HL-60 (cell line): Measurements from ENCODE around the gene SEL1L.
"Not testable (repeated sequence)": the region's sequence is repeated elsewhere in the genome, so short reads cannot be mapped to it uniquely, and the experiment has no call there.

ENCODE experiments used
- DNase-seq, 2 experiments: peaks; one replicate each; pipeline ENCODE4 v3.0.0-alpha.2; 2010 to 2020; ENCODE audit warnings: low read depth in 1 of 2, low spot score in 1 of 2
- H3K27ac ChIP-seq: fragments of 250-450 bp; sonication (Bioruptor Pico); replicated peaks from 2 replicates; pipeline ENCODE4 v1.5.1; 2020; ENCODE audit warnings: mild to moderate bottlenecking, moderate library complexity
- H3K27me3 ChIP-seq: fragments of 250-450 bp; sonication (Bioruptor Pico); 2 replicates; pipeline ENCODE4 v1.5.1; 2021; ENCODE audit warnings: mild to moderate bottlenecking, moderate library complexity; ENCODE audit not compliant: insufficient read depth, poor library complexity, severe bottlenecking
- H3K4me3 ChIP-seq: replicated peaks from 2 replicates; pipeline ENCODE4 v1.5.1; 2011; ENCODE audit warnings: mild to moderate bottlenecking, control low read depth, low read length; ENCODE audit not compliant: insufficient read depth
- GABPA ChIP-seq: IDR thresholded peaks from 2 replicates; pipeline ENCODE4 v1.6.1; 2012; ENCODE audit warnings: low read depth
- POLR2AphosphoS5 ChIP-seq: IDR thresholded peaks from 2 replicates; pipeline ENCODE4 v1.6.1; 2012; ENCODE audit warnings: low read depth
- SPI1 ChIP-seq: IDR thresholded peaks from 2 replicates; pipeline ENCODE4 v1.6.1; 2012; ENCODE audit warnings: low read depth, mild to moderate bottlenecking, borderline replicate concordance
- TF ChIP-seq, protein P1 (sequence below): IDR thresholded peaks from 2 replicates; pipeline ENCODE4 v1.6.1; 2012; ENCODE audit warnings: low read depth; ENCODE audit not compliant: insufficient replicate concordance
- TF ChIP-seq, protein P2 (sequence below): IDR thresholded peaks from one replicate; pipeline ENCODE4 v1.5.1; 2011; ENCODE audit warnings: low read length, control low read depth, inconsistent platforms; ENCODE audit not compliant: insufficient read depth

The SEL1L gene

DNA sequence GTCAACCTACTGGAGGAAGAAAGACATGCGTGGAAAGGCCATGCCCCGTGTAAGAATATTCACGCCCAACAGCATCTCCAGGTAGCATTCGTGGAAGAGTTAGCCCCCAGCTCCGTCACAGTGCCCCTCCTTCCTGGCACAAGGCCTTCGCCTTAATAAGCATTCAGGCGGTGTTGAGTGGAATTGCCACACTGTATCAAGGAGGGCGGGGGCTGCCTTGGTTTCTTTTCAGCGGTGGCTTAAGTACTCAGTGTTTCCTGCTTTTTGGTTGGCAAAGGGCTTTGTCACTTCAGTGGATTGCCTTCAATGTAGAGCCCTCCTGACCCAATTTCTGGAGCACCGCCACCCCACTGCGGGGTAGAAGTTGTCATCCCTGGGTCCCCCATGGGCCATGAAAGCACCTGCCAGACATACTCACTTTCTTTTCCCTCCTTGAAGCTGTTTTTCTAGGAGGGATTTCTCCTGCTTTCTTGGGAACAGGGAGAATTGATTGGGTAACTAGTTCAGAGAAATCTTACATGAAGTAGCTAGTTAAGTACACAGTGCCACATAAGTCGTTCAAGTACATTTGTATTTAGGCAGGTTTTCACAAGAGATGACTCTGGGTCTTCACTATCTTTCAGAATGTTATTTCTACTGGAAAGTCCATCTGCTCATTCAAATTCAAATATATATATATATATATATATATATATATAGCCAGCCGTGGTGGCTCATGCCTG, 68.0 kb downstream of the SEL1L start:
- no peak overlapping the region for H3K27ac ChIP-seq
- no peaks in the 10 kb centered on the region for H3K27me3 ChIP-seq
- TF ChIP-seq SPI1 (no peak), POLR2AphosphoS5 (no peak)
- TF ChIP-seq, protein P1, sequence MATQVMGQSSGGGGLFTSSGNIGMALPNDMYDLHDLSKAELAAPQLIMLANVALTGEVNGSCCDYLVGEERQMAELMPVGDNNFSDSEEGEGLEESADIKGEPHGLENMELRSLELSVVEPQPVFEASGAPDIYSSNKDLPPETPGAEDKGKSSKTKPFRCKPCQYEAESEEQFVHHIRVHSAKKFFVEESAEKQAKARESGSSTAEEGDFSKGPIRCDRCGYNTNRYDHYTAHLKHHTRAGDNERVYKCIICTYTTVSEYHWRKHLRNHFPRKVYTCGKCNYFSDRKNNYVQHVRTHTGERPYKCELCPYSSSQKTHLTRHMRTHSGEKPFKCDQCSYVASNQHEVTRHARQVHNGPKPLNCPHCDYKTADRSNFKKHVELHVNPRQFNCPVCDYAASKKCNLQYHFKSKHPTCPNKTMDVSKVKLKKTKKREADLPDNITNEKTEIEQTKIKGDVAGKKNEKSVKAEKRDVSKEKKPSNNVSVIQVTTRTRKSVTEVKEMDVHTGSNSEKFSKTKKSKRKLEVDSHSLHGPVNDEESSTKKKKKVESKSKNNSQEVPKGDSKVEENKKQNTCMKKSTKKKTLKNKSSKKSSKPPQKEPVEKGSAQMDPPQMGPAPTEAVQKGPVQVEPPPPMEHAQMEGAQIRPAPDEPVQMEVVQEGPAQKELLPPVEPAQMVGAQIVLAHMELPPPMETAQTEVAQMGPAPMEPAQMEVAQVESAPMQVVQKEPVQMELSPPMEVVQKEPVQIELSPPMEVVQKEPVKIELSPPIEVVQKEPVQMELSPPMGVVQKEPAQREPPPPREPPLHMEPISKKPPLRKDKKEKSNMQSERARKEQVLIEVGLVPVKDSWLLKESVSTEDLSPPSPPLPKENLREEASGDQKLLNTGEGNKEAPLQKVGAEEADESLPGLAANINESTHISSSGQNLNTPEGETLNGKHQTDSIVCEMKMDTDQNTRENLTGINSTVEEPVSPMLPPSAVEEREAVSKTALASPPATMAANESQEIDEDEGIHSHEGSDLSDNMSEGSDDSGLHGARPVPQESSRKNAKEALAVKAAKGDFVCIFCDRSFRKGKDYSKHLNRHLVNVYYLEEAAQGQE, result no peak
- no peak for DNase-seq
- no peak overlapping the region for H3K4me3 ChIP-seq

DNA sequence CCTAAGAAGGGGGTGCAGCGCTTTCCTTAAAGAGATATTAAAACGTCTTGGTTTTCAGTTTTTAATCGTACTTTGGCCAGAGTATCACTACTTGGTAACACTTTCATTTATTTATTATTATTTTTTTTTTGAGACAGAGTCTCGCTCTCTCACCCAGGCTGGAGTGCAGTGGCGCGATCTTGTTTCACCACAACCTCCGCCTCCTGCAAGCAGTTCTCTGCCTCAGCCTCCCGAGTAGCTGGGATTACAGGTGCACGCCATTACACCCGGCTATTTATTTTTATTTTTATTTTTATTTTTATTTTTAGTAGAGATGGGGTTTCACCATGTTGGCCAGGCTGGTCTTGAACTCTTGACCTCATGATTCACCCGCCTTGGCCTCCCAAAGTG, 68.7 kb downstream of the SEL1L start:
- peak overlapping the region; percentile 53 for H3K4me3 ChIP-seq

DNA sequence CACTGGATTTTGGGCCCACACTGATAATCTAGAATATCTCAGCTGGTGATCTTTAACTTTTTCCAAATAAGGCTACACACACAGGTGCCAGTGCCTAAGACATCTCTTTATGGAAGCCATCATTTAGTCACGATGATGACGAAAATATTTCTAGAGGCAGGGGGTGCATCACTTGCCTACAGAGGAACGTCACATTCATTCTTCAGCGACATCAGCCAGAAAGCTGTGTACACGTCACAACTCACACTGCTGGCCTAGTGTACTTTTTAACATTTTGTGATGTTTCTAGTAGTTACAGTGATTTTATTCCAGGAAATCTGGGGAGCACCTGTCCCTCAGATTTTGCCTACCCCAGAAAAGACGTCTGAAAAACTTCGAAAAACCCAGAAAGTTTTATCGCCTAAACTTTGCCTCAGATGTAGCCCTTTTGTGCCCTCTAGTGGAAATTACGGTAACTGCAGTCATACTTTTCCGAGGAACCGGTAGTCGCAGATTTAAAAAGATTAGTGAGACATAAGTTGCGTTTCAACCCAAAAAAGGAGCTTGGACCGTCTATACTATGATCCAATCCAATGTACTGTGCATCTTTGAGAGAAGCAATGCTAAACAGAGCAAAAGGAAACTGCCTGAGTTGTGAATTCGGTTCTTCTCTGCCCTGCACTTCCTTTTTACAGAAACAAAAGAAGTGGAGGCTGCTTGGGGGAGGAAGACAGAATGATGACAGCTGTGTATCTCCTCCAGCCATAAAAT, 69.2 kb downstream of the SEL1L start:
- TF ChIP-seq POLR2AphosphoS5 (no peak), GABPA (no peak), SPI1 (peak; percentile 89)
- TF ChIP-seq, protein P1, result peak; percentile 17
- TF ChIP-seq, protein P2, sequence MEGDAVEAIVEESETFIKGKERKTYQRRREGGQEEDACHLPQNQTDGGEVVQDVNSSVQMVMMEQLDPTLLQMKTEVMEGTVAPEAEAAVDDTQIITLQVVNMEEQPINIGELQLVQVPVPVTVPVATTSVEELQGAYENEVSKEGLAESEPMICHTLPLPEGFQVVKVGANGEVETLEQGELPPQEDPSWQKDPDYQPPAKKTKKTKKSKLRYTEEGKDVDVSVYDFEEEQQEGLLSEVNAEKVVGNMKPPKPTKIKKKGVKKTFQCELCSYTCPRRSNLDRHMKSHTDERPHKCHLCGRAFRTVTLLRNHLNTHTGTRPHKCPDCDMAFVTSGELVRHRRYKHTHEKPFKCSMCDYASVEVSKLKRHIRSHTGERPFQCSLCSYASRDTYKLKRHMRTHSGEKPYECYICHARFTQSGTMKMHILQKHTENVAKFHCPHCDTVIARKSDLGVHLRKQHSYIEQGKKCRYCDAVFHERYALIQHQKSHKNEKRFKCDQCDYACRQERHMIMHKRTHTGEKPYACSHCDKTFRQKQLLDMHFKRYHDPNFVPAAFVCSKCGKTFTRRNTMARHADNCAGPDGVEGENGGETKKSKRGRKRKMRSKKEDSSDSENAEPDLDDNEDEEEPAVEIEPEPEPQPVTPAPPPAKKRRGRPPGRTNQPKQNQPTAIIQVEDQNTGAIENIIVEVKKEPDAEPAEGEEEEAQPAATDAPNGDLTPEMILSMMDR, result peak; percentile 81
- Histone ChIP-seq H3K27me3 (no peaks in the 10 kb centered on the region), H3K4me3 (peak overlapping the region; percentile 53), H3K27ac (peak overlapping the region; percentile 49)
- DNase-seq, result peak; percentile 26 to 49

More for the DNA sequence above, 68.7 kb downstream of the SEL1L start:
- H3K27me3 ChIP-seq, DNase-seq, H3K27ac ChIP-seq: not testable (repeated sequence)

DNA sequence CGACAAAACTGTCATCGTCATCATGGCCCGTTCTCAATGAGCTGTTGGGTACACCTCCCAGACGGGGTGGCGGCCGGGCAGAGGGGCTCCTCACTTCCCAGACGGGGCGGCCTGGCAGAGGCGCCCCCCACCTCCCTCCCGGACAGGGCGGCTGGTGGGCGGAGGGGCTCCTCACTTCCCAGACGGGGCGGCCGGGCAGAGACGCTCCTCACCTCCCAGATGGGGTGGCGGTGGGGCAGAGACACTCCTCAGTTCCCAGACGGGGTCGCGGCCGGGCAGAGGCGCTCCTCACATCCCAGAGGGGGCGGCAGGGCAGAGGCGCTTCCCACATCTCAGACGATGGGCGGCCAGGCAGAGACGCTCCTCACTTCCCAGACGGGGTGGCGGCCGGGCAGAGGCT, 71.3 kb downstream of the SEL1L start:
- not testable (repeated sequence) for H3K27ac ChIP-seq

DNA sequence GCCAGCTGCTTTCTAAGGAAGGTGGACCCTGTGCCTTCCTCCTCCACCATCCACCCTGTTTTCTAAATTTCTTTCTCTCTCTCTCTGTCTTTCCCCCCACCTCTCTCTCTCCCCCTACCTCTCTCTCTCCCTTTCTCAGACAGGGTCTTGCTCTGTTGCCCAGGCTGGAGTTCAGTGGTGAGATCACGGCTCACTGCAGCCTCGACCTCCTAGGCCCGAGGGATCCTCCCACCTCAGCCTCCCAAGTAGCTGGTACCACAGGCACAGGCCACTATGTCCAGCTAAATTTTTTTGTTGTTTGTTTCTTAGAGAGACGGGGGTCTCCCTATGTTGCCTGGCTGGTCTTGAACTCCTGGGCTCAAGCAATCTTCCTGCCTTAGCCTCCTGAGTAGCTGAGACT, 73.7 kb downstream of the SEL1L start:
- Histone ChIP-seq H3K27me3 (no peaks in the 10 kb centered on the region), H3K27ac (no peak overlapping the region), H3K4me3 (no peak overlapping the region)
- TF ChIP-seq SPI1 (no peak), GABPA (no peak), POLR2AphosphoS5 (no peak)
- TF ChIP-seq, protein P2, result no peak
- TF ChIP-seq, protein P1, result no peak
- DNase-seq, result no peak

More for the DNA sequence above, 71.3 kb downstream of the SEL1L start:
- H3K27me3 ChIP-seq, DNase-seq, H3K4me3 ChIP-seq: not testable (repeated sequence)
